Occipital lobe (tissue), 2 donors: Measurements from ENCODE around the gene CEBPA. TPM values are rescaled to one million over a fixed set of nuclear protein-coding genes. Genes with fewer than 3 reads are reported as not detected.
"Not testable (repeated sequence)": the region's sequence is repeated elsewhere in the genome, so short reads cannot be mapped to it uniquely, and the experiment has no call there.

Experiments used
- DNase-seq: peaks from one replicate; lab custom pipeline; 2025; lab: John Stamatoyannopoulos, UW
- total RNA-seq: library from RNA; depleted of rRNA; stranded (reverse); fragments of >200 nt; gene quantifications from one replicate; pipeline ENCODE4 v1.2.3, GENCODE V29; 2014

The CEBPA gene
- total RNA-seq, 1 donor from 2014 or later: 2.8 TPM

DNA sequence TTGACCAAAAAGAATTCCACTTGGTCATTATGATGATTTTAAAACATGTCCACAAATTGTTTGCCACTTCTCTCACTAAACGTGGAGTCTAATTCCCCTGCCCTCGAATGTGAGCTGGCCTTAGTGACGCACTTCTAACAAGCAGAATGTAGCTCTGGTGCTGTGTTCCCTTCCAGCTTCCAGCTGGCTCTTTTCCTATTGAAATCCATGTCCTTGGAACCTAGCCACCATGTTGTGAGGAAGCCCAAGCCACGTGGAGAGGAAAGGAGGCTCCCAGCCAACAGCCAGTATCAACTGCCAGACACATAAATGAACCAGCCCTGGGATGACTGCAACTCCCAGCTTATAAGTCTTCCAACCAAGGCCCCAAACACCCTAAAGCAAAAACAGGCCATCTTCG lies 23.6 kb upstream of the CEBPA start:
- no peak for DNase-seq

DNA sequence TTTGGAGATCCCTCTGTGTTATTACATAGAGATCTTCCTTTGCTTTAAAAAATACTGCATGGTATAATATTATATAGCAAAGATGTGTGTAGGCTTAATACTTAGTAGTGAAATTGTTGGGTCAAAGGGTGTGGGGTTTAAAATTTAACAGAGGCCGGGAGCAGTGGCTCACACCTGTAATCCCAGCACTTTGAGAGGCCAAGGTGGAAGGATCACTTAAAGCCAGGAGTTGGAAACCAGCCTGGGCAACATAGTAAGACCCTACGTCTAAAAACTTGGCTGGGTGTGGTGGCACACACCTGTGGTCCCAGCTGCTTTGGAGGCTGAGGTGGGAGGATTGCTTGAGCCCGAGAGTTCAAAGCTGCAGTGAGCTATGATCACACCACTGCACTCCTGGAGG lies 22.3 kb upstream of the CEBPA start:
- DNase-seq: no peak

DNA sequence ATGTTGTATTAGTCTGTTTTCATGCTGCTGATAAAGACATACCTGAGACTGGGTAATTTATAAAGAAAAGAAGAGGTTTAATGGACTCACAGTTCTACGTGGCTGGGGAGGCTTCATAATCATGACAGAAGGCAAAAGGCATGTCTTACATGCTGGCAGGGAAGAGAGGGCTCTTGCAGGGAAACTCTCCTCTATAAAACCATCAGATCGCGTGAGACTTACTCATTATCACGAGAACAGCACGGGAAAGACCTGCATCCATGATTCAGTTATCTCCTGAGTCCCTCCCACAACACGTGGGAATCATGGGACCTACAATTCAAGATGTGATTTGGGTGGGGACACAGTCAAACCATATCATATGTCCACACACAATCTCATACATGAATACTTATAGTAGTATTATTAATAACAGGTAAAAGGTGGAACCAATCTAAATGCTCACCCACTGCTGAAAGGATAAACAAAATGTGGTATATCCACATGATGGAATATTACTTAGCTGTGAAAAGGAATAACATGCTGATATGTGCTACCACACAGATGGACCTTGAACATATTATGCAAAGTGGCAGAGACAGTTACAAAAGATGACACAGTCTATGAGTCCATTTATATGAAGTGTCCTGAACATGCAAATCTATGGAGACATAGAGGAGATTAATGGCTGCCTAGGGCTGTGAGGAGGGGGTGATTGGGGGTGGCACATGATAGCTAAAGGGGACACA lies 20.9 kb upstream of the CEBPA start:
- no peak for DNase-seq

DNA sequence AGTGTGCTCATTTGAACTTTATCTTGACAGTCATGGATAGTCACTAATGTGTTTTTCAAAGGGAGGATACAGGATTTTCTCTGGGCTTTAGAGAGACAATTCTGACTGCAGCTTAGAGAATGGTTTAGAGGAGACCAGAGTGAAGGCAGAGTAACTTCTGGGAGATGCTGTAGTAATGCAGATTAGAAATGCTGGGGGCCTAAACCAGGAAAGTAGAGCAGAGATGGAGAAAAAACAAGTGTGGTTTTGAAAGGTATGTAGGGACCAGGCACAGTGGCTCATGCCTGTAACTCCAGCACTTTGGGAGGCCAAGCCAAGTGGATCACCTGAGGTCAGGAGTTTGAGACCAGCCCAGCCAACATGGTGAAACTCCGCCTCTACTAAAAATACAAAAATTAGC lies 18.3 kb upstream of the CEBPA start:
- DNase-seq: no peak

DNA sequence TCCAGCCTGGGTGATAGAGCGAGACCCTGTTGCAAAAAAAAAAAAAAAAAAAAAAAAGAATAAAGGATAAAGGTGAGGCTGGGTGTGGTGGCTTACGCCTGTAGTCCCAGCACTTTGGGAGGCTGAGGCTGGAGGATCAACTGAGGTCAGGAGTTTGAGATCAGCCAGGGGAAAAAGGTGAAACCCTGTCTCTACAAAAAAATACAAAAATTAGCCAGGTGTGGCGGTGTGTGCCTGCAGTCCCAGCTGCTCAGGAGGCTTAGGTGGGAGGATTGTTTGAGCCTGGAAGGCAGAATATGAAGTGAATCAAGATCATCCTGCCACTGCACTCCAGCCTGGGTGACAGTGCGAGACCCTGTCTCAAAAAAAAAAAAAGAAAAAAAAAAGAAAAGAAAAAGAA lies 15.7 kb upstream of the CEBPA start:
- DNase-seq: not testable (repeated sequence)

DNA sequence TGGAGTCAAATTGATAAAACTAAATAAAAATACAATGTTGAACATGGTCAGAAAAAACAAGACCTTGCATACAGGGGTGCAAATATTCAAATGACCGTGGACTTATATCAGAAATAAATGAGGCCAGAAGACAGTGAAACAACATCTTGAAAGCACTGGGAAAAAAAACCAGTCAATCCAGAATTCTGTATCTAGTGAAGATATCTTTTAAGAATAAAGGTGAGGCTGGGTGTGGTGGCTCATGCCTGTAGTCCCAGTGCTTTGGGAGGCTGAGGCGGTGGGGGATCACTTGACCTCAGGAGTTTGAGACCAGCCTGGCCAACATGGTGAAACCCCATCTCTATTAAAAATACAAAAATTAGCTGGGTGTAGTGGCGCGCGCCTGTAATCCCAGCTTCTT lies 15.2 kb upstream of the CEBPA start:
- no peak for DNase-seq

DNA sequence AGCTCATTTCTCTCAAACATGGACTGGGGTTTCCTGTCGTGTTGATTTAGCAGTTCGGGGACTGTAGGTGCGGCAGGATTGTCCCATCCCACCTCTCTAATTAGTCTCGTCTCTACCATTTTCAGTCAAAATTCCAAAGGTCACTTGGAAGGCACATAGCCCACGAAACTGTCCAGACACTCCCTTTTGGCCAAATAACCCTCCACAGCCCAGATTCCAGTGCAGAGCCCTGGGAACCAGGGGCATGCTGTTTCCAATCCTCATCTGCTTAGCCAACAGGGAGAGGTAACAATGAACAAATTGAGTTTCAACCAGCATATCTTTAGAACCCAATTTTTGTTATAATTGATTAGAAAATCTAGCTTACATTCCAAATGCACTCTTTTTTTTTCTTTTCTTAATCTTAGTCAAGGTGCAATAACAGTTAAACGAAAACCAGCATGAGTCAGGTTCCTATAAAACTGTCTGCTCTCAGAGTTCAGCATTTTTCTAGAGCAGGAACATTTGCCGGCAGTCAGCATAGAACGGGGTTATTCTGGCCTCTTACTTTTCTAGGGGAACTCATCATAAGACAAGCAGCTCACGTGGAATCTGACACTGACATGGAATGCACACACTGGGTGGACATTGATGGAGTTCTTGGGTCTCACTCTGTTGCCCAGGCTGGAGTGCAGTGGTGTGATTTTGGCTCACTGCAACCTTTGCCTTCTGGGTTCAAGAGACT lies 14.4 kb upstream of the CEBPA start:
- DNase-seq: no peak

DNA sequence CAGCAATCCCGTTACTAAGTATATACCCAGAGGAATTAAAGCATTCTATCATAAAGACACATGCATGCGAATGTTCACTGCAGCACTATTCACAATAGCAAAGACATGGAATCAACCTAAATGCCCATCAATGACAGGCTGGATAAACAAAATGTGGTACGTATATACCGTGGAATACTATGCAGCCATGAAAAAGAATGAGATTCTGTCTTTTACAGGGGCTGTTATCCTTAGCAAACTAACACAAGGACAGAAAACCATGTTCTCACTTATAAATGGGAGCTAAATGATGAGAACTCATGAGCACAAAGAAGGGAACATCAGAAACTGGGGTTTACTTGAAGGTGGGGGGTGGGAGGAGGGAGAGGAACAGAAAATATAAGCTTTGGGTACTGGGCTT lies 10.5 kb upstream of the CEBPA start:
- DNase-seq: not testable (repeated sequence)

DNA sequence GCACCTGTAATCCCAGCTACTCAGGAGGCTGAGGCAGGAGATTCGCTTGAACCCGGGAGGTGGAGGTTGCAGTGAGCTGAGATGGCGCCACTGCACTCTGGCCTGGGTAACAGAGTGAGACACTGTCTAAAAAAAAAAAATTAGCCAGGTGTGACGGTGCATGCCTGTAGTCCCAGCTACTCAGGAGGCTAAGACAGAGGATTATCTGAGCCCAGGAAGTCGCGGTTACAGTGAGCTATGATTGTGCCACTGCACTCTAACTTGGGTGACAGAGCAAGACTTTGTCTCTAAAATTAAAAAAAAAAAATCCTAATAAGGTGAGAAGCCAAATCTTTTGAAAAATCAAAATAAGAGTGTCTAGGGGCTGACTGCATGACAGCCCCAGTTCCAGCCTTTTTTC lies 9.7 kb upstream of the CEBPA start:
- DNase-seq: no peak

DNA sequence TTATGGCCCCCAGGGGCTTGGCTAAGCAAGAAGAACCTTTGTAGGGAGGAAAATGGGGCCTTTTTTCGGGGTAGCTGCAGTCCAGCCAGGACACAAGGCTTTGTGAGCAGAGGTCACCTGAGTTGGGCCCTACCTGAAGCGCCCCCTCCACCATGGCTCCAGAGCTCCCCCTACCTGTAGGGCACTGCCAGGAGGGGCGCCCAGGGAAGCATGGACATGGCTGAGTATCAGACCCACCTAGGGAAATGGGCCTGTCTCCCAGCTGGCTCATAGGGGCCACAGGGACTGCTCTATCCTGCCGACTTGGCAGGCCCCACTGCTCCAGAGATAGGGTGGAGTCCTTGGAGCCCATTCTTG lies 9.0 kb upstream of the CEBPA start:
- DNase-seq: no peak

DNA sequence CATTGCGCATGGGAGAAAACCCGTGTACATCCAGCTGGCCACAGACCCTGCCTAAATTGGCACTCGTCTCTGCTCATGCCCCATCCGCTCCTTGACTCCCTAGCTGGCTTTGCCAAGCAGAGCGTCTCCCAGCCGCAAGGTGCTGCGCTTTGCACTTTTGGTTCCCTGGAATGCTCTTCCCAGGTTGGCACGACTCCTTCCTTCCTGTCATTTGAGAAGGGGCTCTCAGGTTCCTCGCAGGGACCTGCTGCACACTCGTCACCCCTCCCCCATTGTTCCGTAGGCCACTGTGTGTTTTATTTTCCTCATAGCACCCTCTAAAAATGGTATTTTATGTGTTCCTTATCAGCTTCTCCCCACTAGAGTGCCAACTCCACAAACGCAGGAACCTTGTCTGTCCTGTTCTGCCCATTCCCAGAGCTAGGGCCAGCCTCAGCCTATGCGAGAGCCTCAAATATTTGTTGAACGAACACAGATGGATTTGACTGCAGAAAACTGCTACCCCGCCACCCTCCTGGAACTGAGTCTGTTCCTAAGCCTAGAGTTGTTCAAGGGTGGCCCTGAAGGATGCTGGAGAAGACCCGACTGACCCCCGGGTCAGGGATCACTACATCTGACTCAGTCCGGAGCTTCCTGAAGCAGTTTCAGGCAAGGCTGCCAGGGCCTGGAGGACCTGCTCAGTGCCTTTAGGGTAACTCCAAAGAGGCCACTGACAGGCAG lies 8.4 kb upstream of the CEBPA start:
- no peak for DNase-seq

DNA sequence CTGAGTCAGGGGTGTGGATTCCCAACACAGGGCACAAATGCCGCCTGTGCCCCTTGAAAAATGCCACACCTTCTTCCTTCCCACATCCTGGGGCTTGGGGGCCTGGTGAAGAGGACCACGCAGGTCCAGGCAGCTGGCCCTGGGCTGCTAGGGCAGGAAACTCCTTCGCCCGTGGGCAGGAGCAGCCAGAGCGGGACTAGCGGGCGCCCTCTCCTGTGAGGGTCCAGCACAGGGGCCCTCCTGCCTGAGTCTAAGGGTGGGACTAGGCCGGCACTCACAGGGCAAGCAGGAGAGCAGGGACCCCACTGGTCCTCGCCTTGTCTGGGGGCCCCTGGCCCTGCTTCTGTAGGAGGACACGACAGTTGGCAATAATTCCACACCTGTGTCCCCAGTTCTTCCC lies 7.5 kb upstream of the CEBPA start:
- no peak for DNase-seq

DNA sequence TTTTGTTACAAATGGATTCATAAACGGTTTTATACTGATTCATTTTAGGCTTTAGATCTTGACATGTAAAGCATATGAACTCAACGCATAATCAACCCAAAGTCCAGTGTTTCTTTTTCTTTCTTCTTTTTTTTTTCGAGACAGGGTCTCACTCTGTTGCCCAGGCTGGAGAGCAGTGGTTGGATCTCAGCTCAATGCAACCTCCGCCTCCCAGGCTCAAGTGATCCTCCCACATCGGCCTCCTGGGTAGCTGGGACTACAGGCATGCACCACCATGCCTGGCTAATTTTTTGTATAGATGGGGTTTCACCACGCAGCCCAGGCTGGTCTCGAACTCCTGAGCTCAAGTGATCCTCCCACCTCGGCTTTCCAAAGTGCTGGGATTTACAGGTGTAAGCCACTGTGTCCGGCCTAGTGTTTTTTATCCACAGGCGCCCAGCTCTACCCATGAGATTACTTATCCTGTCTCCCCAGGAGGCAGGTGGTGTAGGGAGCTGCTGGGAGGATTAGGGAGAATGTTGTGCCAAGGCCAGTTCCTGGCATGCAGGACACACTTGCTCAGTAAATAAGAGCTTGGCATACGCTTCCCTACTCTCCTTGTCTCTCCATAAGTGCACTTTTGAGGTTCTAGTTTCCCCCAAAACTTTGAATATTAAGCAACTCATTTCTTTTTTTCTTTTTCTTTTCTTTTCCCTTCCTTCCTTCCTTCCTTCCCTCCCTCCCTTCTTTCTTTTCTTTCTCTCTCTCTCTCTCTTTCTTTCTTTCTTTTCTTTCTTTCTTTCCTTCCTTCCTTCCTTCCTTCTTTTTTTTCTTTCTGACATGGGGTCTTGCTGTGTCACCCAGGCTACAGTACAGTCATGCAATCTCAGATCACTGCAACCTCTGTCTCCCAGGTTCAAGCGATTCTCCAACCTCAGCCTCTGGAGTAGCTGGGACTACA lies 4.8 kb upstream of the CEBPA start:
- DNase-seq: no peak

DNA sequence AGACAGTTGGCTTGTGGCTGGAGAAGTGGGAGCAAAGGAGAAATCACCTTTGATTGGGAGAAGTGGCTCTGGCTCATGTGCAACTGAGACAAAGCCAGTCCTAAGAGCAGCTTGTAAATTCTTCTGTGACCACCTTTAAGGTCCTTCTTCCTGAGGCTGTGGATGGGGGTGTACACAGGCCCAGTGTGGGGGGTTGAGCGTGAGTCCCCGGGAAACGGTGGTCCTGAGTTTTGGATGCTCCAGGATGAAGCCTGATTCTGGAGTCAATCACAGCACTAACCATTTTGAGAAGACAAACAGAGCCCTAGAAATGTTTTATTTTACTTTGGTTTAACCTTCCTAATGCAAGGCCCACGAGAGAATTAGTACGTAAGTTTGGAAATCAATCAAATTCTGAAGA lies 3.9 kb upstream of the CEBPA start:
- no peak for DNase-seq

DNA sequence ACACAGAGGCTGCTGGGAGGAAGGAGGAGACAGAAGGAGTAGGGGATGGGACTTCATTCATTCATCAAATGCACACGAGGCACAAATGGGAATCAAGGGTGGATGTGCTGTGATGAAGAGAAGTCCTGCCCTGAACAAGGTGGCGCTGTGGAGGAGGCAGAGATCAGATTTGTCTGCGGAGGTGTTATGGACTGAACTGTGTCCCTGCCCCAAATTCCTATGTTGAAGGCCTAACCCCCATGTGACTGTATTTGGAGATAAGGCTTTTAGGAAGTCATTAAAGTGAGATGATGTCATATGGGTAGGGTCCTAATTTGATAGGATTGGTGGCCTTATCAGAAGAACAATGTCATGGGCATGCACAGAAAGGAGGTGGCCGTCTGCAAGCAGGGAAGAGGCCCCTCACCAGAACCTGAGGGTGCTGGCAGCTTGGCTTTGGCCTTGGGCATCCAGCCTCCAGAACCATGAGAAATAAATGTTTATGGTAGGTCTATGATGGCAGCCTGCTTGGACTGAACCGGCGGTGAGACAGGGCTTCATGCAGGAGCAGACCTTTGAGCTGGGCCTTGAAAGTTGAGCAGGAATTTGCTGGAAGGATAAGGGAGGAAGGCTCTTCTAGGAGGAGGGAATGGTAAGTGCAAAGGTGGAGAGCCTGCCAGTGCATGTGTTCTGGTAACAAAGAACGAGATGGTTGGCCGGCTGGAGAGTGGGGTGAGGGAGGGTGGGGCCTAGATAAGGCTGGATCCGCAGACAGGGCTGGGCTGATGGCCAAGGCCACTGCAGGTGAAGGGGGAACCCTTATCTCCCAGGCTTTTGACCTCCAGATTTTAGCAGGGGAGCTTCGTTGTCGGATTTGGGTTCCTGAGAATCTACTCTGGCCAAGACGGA lies 2.7 kb upstream of the CEBPA start:
- DNase-seq: no peak

DNA sequence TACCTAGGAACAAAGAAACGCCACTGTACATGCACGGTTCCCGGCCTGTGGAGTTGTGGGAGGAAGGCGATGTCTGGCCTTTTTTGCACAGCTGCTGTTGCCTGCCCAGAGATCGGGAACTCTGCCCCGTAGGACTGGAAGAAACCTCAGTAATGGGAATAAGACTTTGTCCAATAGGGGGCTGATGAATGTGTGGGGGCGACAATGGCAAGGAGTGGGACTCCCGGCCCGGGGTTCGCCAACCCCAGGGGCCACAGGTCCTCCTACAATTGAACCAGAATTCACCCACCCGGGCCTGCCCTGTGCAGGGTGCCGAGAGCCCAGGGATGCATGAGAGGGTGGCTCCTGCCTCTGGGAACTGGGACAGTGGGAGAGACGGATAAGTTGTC lies 2.0 kb upstream of the CEBPA start:
- DNase-seq: no peak

DNA sequence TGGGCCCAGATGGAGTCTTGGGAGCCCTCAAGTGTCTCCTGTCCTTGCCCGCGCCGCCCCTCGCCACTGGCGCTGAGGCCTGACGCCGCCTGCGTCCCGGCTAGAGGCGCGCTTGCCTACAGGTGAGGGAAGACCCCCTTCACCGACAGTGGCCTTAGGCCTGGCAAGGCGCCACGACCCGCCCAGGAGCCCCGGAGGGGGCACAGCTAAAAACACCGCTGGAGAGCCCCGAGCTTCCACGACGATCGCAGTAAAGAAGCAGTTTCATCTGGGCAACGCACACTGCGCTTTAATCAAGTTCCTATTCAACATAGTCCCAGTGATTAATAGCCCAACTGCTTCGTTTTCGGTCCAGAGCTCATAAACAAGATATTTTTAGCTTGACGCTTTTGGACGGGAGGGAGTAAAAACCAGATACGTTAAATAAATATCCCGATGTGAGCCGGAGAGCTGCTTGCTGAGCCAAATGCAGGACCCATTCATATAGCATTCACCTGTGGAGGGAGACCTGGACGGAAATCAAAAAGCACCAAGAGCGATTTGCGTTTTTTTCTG lies 1.5 kb upstream of the CEBPA start:
- DNase-seq: no peak

DNA sequence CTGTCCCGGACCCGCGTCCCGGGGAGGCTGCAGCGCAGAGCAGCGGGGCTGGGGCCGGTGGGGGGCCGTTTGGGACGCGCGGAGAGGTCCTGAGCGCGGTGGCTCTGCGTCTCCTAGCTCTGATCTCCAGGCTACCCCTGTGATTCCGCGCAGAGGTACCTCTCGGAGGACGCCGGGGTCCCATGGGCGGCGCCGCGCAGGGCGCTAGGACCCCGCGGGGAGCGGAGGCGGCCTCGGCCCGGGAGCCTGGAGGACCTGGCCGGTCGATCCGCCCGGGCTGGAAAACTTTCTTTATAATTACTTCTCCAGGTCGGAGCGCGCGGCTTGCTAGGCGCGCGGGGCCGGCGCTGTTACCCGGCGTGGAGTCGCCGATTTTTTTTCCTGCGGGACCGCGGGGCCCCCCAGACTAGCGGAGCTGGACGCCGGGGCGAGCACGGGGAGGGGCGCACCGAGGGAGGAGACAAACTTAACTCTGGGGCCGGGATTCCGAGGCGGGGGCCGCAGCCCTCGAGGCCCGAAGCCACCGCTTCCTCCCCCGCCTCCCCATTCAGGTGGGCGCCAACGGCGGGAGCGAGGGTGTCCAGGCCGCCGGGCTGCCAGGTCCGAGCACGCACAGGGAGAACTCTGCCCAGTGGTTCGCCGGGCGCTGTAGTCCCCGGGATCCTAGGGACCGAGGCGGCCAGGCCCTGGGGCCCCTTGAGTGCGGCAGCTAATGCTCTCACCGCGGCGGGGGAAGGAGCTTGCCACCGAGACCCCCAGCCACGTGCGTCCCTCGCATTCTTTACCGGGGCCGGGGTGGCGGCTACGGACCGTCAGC lies 848 bp upstream of the CEBPA start:
- DNase-seq: no peak

DNA sequence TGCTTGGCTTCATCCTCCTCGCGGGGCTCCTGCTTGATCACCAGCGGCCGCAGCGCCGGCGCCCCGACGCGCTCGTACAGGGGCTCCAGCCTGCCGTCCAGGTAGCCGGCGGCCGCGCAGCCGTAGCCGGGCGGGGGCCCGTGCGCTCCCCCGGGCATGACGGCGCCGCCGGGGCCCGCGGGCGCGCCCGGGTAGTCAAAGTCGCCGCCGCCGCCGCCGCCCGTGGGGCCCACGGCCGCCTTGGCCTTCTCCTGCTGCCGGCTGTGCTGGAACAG lies 497 bp downstream of the CEBPA start:
- DNase-seq: no peak
